ENCODE measurements around the gene DMGDH.

GRCh38 chr5:79023947-79024346 is 45.5 kb downstream of the DMGDH start:
- TF ChIP-seq CTCF (IDR thresholded peaks at IDR 0.05) (no peak), EZH2 (IDR thresholded peaks at IDR 0.05) (no peak), EZH2phosphoT487 (IDR thresholded peaks at IDR 0.05) (no peak)

Measured in neural progenitor cell (in vitro differentiated cells).